HG02678 (cell line): ENCODE results near the gene MMP24.
A peak's percentile ranks its signal among the peaks of the same experiment; 100 is the strongest.

Experiments used
- ATAC-seq: cut with Tn5 transposase; IDR thresholded peaks from one replicate; pipeline ENCODE4 v1.9.1; 2021; ENCODE audit warnings: mild to moderate bottlenecking, moderate library complexity; ENCODE audit not compliant: unreplicated experiment

MMP24 gene

GRCh38 chr20:35215066-35215956 is 11.2 kb upstream of the MMP24 start:
- no peak for ATAC-seq

GRCh38 chr20:35216541-35216940 is 9.9 kb upstream of the MMP24 start:
- ATAC-seq = no peak

- no peak for ATAC-seq
These were observed 2.5 kb upstream of the MMP24 start for GRCh38 chr20:35223941-35224340.

GRCh38 chr20:35224536-35224935 is 2.0 kb upstream of the MMP24 start:
- no peak for ATAC-seq

GRCh38 chr20:35225319-35226125 is 968 bp upstream of the MMP24 start:
- ATAC-seq = no peak

- no peak for ATAC-seq
These were observed 593 bp downstream of the MMP24 start for GRCh38 chr20:35226884-35227681.

GRCh38 chr20:35232575-35232974 is 6.1 kb downstream of the MMP24 start:
- no peak for ATAC-seq

- no peak for ATAC-seq
These were observed 9.4 kb downstream of the MMP24 start for GRCh38 chr20:35235881-35236280.

GRCh38 chr20:35237486-35237885 is 11.0 kb downstream of the MMP24 start:
- ATAC-seq = no peak

GRCh38 chr20:35238170-35238569 is 11.7 kb downstream of the MMP24 start:
- ATAC-seq = no peak

GRCh38 chr20:35238735-35239134 is 12.2 kb downstream of the MMP24 start:
- no peak for ATAC-seq

GRCh38 chr20:35240083-35240810 is 13.8 kb downstream of the MMP24 start:
- ATAC-seq = no peak

GRCh38 chr20:35240811-35241293 is 14.4 kb downstream of the MMP24 start:
- no peak for ATAC-seq

- ATAC-seq = no peak
These were observed 16.8 kb downstream of the MMP24 start for GRCh38 chr20:35243317-35243716.

GRCh38 chr20:35243986-35244385 is 17.5 kb downstream of the MMP24 start:
- no peak for ATAC-seq

GRCh38 chr20:35246723-35247122 is 20.2 kb downstream of the MMP24 start:
- no peak for ATAC-seq

GRCh38 chr20:35248641-35249475 is 22.4 kb downstream of the MMP24 start:
- ATAC-seq = no peak

- ATAC-seq = no peak
These were observed 25.1 kb downstream of the MMP24 start for GRCh38 chr20:35251613-35251940.

- peak; percentile 47 for ATAC-seq
These were observed 25.6 kb downstream of the MMP24 start for GRCh38 chr20:35252037-35252461.
